Measurements from ENCODE around the gene GATAD1.

DNA sequence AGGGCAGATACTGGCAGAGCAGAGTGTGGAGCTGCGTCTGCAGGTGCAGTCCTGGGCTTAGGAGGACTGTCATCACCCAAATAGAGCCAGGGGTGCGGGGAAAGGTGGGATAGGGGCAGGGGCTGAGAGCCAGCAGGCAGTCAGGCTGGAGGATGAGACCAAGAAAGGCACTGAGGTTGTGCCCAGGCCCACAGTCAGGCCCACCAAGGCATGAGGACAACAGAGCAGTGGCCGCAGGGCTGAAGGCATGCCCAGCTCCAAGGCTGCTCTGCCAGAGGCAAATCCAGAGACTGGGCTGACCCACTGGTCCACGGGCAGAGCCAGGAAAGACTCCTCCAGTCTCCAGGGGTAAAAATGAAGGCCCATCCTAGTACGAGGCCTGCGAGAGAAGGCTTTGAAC lies 24.4 kb upstream of the GATAD1 start:
- TF ChIP-seq, protein P1, sequence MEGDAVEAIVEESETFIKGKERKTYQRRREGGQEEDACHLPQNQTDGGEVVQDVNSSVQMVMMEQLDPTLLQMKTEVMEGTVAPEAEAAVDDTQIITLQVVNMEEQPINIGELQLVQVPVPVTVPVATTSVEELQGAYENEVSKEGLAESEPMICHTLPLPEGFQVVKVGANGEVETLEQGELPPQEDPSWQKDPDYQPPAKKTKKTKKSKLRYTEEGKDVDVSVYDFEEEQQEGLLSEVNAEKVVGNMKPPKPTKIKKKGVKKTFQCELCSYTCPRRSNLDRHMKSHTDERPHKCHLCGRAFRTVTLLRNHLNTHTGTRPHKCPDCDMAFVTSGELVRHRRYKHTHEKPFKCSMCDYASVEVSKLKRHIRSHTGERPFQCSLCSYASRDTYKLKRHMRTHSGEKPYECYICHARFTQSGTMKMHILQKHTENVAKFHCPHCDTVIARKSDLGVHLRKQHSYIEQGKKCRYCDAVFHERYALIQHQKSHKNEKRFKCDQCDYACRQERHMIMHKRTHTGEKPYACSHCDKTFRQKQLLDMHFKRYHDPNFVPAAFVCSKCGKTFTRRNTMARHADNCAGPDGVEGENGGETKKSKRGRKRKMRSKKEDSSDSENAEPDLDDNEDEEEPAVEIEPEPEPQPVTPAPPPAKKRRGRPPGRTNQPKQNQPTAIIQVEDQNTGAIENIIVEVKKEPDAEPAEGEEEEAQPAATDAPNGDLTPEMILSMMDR (IDR thresholded peaks at IDR 0.05): no peak
- no peak for TF ChIP-seq POLR2A (IDR thresholded peaks at IDR 0.05)

Data from adrenal gland (tissue), 5 donors.